ENCODE measurements around the gene CFAP100. TPM values are rescaled to one million over a fixed set of nuclear protein-coding genes. Genes with fewer than 3 reads are reported as not detected.

CFAP100 gene
- total and polyA plus RNA-seq, 9 of the 15 experiments (the other 6 are each of a cell fraction or from before 2014, with no cell fraction given), result not detected

DNA sequence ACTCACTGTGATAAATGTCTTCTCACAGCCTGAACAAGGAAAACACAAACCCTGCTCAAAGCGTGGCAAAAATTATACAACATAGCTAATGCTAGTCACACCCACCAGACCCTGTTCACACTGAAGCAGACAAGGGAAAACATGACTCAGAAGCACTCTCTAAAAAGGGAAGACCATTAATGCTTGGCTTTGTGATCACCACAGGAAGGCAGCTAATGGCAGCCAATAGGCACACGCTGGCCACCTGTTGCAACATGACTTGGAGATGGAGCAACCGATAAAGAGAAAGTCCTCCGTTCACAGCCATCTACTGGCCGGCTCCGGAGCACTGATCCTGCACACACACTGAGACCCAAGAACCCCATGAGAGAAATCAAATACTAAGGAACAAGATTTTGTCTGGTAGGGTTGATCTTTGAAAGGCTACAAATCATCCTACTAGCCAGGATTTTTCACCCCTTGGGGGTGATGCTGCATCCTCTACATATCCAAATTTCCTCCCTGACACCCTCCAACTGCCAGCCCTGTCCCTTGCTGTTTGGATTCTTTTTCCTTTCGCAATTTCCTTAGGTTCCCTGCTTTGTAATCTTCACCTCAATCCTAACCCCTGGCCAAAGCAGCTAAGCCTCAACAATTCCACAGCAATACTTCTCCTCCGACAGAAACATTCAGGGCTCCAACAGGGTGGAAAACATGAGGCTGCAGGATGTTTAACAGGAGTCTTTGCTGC is 77.7 kb downstream of the CFAP100 start (continued):
- no peak for TF ChIP-seq HIVEP1 (CRISPR knock-in tag; IDR thresholded peaks at IDR 0.05)
- no peak for TF ChIP-seq NELFE (IDR thresholded peaks at IDR 0.05; ENCODE audit: insufficient read depth, insufficient read length)
- TF ChIP-seq SIN3B (IDR thresholded peaks at IDR 0.05; ENCODE audit: low read depth), result no peak
- TF ChIP-seq ZNF41 (CRISPR knock-in tag; conservative IDR thresholded peaks at IDR 0.05), result no peak
- TF ChIP-seq KLF10 (CRISPR knock-in tag; IDR thresholded peaks at IDR 0.05), result no peak
- TF ChIP-seq, protein P1, sequence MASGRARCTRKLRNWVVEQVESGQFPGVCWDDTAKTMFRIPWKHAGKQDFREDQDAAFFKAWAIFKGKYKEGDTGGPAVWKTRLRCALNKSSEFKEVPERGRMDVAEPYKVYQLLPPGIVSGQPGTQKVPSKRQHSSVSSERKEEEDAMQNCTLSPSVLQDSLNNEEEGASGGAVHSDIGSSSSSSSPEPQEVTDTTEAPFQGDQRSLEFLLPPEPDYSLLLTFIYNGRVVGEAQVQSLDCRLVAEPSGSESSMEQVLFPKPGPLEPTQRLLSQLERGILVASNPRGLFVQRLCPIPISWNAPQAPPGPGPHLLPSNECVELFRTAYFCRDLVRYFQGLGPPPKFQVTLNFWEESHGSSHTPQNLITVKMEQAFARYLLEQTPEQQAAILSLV (tag; IDR thresholded peaks at IDR 0.05), result peak; percentile 36; the same call in 1 of the 2 replicates
- TF ChIP-seq, protein P2, sequence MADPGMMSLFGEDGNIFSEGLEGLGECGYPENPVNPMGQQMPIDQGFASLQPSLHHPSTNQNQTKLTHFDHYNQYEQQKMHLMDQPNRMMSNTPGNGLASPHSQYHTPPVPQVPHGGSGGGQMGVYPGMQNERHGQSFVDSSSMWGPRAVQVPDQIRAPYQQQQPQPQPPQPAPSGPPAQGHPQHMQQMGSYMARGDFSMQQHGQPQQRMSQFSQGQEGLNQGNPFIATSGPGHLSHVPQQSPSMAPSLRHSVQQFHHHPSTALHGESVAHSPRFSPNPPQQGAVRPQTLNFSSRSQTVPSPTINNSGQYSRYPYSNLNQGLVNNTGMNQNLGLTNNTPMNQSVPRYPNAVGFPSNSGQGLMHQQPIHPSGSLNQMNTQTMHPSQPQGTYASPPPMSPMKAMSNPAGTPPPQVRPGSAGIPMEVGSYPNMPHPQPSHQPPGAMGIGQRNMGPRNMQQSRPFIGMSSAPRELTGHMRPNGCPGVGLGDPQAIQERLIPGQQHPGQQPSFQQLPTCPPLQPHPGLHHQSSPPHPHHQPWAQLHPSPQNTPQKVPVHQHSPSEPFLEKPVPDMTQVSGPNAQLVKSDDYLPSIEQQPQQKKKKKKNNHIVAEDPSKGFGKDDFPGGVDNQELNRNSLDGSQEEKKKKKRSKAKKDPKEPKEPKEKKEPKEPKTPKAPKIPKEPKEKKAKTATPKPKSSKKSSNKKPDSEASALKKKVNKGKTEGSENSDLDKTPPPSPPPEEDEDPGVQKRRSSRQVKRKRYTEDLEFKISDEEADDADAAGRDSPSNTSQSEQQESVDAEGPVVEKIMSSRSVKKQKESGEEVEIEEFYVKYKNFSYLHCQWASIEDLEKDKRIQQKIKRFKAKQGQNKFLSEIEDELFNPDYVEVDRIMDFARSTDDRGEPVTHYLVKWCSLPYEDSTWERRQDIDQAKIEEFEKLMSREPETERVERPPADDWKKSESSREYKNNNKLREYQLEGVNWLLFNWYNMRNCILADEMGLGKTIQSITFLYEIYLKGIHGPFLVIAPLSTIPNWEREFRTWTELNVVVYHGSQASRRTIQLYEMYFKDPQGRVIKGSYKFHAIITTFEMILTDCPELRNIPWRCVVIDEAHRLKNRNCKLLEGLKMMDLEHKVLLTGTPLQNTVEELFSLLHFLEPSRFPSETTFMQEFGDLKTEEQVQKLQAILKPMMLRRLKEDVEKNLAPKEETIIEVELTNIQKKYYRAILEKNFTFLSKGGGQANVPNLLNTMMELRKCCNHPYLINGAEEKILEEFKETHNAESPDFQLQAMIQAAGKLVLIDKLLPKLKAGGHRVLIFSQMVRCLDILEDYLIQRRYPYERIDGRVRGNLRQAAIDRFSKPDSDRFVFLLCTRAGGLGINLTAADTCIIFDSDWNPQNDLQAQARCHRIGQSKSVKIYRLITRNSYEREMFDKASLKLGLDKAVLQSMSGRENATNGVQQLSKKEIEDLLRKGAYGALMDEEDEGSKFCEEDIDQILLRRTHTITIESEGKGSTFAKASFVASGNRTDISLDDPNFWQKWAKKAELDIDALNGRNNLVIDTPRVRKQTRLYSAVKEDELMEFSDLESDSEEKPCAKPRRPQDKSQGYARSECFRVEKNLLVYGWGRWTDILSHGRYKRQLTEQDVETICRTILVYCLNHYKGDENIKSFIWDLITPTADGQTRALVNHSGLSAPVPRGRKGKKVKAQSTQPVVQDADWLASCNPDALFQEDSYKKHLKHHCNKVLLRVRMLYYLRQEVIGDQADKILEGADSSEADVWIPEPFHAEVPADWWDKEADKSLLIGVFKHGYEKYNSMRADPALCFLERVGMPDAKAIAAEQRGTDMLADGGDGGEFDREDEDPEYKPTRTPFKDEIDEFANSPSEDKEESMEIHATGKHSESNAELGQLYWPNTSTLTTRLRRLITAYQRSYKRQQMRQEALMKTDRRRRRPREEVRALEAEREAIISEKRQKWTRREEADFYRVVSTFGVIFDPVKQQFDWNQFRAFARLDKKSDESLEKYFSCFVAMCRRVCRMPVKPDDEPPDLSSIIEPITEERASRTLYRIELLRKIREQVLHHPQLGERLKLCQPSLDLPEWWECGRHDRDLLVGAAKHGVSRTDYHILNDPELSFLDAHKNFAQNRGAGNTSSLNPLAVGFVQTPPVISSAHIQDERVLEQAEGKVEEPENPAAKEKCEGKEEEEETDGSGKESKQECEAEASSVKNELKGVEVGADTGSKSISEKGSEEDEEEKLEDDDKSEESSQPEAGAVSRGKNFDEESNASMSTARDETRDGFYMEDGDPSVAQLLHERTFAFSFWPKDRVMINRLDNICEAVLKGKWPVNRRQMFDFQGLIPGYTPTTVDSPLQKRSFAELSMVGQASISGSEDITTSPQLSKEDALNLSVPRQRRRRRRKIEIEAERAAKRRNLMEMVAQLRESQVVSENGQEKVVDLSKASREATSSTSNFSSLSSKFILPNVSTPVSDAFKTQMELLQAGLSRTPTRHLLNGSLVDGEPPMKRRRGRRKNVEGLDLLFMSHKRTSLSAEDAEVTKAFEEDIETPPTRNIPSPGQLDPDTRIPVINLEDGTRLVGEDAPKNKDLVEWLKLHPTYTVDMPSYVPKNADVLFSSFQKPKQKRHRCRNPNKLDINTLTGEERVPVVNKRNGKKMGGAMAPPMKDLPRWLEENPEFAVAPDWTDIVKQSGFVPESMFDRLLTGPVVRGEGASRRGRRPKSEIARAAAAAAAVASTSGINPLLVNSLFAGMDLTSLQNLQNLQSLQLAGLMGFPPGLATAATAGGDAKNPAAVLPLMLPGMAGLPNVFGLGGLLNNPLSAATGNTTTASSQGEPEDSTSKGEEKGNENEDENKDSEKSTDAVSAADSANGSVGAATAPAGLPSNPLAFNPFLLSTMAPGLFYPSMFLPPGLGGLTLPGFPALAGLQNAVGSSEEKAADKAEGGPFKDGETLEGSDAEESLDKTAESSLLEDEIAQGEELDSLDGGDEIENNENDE (IDR thresholded peaks at IDR 0.05; ENCODE audit: low read depth, low read length), result no peak
- no peak for TF ChIP-seq FIP1L1 (IDR thresholded peaks at IDR 0.05; ENCODE audit: low read depth, low read length, poor library complexity, severe bottlenecking)
- TF ChIP-seq, protein P3, sequence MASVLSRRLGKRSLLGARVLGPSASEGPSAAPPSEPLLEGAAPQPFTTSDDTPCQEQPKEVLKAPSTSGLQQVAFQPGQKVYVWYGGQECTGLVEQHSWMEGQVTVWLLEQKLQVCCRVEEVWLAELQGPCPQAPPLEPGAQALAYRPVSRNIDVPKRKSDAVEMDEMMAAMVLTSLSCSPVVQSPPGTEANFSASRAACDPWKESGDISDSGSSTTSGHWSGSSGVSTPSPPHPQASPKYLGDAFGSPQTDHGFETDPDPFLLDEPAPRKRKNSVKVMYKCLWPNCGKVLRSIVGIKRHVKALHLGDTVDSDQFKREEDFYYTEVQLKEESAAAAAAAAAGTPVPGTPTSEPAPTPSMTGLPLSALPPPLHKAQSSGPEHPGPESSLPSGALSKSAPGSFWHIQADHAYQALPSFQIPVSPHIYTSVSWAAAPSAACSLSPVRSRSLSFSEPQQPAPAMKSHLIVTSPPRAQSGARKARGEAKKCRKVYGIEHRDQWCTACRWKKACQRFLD (CRISPR knock-in tag; IDR thresholded peaks at IDR 0.05), result no peak
- TF ChIP-seq KLF1 (tag; IDR thresholded peaks at IDR 0.05), result no peak
- TF ChIP-seq STAG1 (CRISPR knock-in tag; IDR thresholded peaks at IDR 0.05; ENCODE audit: borderline replicate concordance), result no peak
- no peak for TF ChIP-seq SUPT5H (IDR thresholded peaks at IDR 0.05)
- TF ChIP-seq ZNF780A (CRISPR knock-in tag; IDR thresholded peaks at IDR 0.05), result no peak
- TF ChIP-seq NR4A1 (CRISPR knock-in tag; IDR thresholded peaks at IDR 0.05), result no peak
- TF ChIP-seq NR4A1 (tag; IDR thresholded peaks at IDR 0.05), result no peak

Data from K562 (cell line).